ENCODE data around the gene ESRP2. TPM values are rescaled to one million over a fixed set of nuclear protein-coding genes. Genes with fewer than 3 reads are reported as not detected.
A peak's percentile ranks its signal among the peaks of the same experiment; 100 is the strongest.

ESRP2 gene
- total RNA-seq, 2 experiments from 2014 or later: 0.27 to 0.59 TPM

DNA sequence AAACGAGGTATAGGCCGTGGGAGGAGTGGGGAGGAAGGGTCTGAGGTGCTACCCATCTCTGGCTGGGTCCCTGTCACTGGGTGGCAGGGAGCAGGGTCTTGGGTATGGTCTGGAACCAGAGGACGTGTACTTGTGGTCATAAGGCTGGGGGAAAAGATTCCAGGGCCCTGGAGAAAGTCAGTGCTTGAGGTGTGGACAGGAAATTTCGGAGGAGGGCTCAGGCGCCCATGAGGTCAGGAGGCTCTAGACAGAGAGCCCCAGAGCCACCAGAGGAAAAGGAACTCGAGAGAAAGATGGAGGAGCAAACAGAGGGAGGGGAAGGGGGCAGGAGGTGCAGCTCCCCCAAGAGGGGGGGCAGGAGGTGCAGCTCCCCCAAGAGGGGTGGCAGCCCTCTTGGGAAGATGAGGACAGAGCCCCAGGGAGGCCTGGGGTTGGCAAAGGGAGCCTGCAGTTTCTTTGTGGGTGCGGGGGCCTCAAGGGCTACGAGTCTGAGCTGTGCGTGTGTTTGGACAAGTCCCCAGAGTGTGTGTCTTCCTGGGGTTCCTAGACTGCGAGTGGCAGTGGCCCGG lies 27.7 kb upstream of the ESRP2 start:
- DNase-seq: no peak
- Mint-ChIP-seq H3K4me3 (peak overlapping the region; percentile 96), H3K27me3 (no peaks in the 10 kb centered on the region), H3K27ac (peak overlapping the region; percentile 95), H3K9me3 (no peaks in the 10 kb centered on the region), H3K4me1 (ENCODE audit: low read depth) (peaks cover 37% of the 10 kb centered on the region), H3K36me3 (peaks cover 19% of the 10 kb centered on the region)
- ChIA-PET POLR2A (interaction anchor here (0.6 to 5.0 kb wide), 21 partner anchors 9 to 179 kb away, joined by 3 to 45 read pairs (median 4); partner anchors contain the start of genes NFATC3, PLA2G15, PRMT7 and SLC7A6OS), CTCF (interaction anchor here (0.8 to 9.2 kb wide), 31 partner anchors 9 to 282 kb away, joined by 3 to 571 read pairs (median 7); partner anchors contain the start of genes ESRP2, NFATC3, PLA2G15 and PRMT7)
- intact Hi-C loops (cut with micrococcal nuclease): loop anchor here (1.0 to 10.0 kb wide), 2 partner anchors 93 to 181 kb away; partner anchors contain the start of gene SMPD3

DNA sequence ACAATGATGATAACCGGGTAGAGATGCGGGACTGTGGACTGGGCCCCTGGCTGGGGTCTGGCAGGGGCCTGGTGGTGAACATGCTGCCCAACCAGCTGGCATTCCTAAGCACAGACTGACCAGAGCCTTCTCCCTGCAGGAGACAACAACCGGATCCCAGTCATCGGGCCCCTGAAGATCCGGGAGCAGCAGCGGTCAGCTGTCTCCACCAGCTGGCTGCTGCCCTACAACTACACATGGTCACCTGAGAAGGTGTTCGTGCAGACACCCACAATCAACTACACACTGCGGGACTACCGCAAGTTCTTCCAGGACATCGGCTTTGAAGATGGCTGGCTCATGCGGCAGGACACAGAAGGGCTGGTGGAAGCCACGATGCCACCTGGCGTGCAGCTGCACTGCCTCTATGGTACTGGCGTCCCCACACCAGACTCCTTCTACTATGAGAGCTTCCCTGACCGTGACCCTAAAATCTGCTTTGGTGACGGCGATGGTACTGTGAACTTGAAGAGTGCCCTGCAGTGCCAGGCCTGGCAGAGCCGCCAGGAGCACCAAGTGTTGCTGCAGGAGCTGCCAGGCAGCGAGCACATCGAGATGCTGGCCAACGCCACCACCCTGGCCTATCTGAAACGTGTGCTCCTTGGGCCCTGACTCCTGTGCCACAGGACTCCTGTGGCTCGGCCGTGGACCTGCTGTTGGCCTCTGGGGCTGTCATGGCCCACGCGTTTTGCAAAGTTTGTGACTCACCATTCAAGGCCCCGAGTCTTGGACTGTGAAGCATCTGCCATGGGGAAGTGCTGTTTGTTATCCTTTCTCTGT lies 23.3 kb upstream of the ESRP2 start:
- Mint-ChIP-seq H3K36me3 (peaks cover 2% of the 10 kb centered on the region), H3K4me3 (no peak overlapping the region), H3K27me3 (no peaks in the 10 kb centered on the region), H3K9me3 (no peaks in the 10 kb centered on the region), H3K4me1 (ENCODE audit: low read depth) (peaks cover 15% of the 10 kb centered on the region), H3K27ac (no peak overlapping the region)
- CTCF ChIA-PET: interaction anchor here (1.4 to 9.2 kb wide), 6 partner anchors 16 to 67 kb away, joined by 4 to 571 read pairs (median 64); partner anchors contain the start of genes PRMT7 and SLC7A6OS
- no peak for DNase-seq
- POLR2A ChIA-PET: interaction anchor here (1.2 kb wide), 1 partner anchor 68 kb away, joined by 4 read pairs; no protein-coding TSS in a partner anchor
- intact Hi-C loops (cut with micrococcal nuclease): no loop called here

DNA sequence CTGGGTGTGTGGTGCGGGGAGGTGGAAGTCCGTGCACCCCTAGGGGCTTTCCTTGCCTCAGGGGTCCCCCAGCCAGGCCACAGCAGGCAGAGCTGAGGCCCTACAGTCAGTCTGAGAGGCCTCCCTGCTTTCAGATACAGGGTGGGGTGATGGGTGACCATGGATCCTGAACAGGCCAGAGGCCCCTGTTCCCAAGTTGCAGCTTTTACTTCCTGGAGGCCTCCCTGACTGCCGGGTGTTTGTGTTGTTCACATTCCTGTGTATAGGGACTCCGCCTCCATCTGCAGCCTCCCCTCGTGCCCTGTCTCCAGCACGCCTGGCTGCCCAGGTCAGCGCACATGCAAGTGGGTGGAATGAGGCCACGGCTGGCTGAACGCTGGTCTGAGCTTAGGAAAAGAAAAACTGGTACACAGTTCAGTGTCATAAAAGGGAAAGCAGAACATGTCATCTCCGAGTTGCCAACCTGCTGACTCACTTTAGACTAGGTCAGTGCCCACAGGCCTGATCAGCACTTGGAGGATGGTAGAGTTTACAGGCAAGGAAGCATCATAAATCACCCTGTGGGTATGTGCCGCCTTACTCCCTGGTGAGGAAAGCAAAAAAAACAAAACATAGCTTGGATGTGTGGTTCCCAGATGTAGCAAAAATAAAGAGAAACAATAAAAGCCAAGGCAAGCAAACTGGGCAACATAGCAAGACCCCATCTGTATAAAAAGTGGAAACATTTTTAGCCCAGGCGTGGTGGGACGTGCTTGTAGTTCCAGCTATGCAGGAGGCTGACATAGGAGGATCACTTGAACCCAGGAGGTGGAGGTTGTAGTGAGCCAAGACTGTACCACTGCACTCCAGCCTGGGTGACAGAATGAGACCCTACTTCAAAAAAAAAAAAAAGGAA lies 22.2 kb upstream of the ESRP2 start:
- DNase-seq: no peak
- POLR2A ChIA-PET: interaction anchor here (1.0 kb wide), 1 partner anchor 68 kb away, joined by 3 read pairs; no protein-coding TSS in a partner anchor
- intact Hi-C loops (cut with micrococcal nuclease): no loop called here
- Mint-ChIP-seq H3K27ac (no peak overlapping the region), H3K9me3 (no peaks in the 10 kb centered on the region), H3K4me1 (ENCODE audit: low read depth) (peaks cover 8% of the 10 kb centered on the region), H3K4me3 (no peak overlapping the region), H3K36me3 (peaks cover 5% of the 10 kb centered on the region), H3K27me3 (no peaks in the 10 kb centered on the region)
- CTCF ChIA-PET: interaction anchor here (1.3 to 9.2 kb wide), 5 partner anchors 17 to 252 kb away, joined by 3 to 571 read pairs (median 4); partner anchors contain the start of genes PRMT7 and SLC7A6OS

- no peaks in the 10 kb centered on the region for H3K27me3 Mint-ChIP-seq
- peaks cover 5% of the 10 kb centered on the region for H3K4me1 Mint-ChIP-seq (ENCODE audit: low read depth)
- peaks cover 5% of the 10 kb centered on the region for H3K36me3 Mint-ChIP-seq
- ChIA-PET CTCF (interaction anchor here (1.3 to 9.2 kb wide), 4 partner anchors 17 to 253 kb away, joined by 3 to 571 read pairs (median 4); partner anchors contain the start of genes PRMT7 and SLC7A6OS), POLR2A (interaction anchor here (1.0 kb wide), 1 partner anchor 68 kb away, joined by 3 read pairs; no protein-coding TSS in a partner anchor)
- no peak overlapping the region for H3K4me3 Mint-ChIP-seq
- no peaks in the 10 kb centered on the region for H3K9me3 Mint-ChIP-seq
- H3K27ac Mint-ChIP-seq: no peak overlapping the region
- no peak for DNase-seq
- intact Hi-C loops (cut with micrococcal nuclease): no loop called here
These were observed 21.5 kb upstream of the ESRP2 start for GRCh38 chr16:68257251-68257905.

DNA sequence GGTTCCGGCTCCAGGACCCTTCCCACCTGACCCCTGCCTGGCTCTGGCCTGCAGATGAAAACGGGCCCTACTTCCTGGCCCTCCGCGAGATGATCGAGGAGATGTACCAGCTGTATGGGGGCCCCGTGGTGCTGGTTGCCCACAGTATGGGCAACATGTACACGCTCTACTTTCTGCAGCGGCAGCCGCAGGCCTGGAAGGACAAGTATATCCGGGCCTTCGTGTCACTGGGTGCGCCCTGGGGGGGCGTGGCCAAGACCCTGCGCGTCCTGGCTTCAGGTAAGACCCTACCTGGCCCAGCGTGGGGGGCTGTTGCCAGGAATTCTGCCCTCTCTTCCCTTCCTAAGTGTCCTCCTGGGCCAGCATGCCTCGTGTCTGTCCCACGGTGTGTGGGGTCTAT lies 19.8 kb upstream of the ESRP2 start:
- DNase-seq: no peak
- Mint-ChIP-seq H3K4me3 (no peak overlapping the region), H3K27ac (no peak overlapping the region), H3K36me3 (peaks cover 13% of the 10 kb centered on the region), H3K9me3 (no peaks in the 10 kb centered on the region), H3K27me3 (no peaks in the 10 kb centered on the region), H3K4me1 (ENCODE audit: low read depth) (no peaks in the 10 kb centered on the region)
- intact Hi-C loops (cut with micrococcal nuclease): no loop called here
- ChIA-PET CTCF (interaction anchor here (0.6 to 9.2 kb wide), 3 partner anchors 8 to 71 kb away, joined by 3 to 571 read pairs (median 12); partner anchors contain the start of gene SLC7A6), POLR2A (interaction anchor here (0.7 kb wide), 1 partner anchor 55 kb away, joined by 3 read pairs; the partner anchor contains the start of genes PRMT7 and SLC7A6OS)

DNA sequence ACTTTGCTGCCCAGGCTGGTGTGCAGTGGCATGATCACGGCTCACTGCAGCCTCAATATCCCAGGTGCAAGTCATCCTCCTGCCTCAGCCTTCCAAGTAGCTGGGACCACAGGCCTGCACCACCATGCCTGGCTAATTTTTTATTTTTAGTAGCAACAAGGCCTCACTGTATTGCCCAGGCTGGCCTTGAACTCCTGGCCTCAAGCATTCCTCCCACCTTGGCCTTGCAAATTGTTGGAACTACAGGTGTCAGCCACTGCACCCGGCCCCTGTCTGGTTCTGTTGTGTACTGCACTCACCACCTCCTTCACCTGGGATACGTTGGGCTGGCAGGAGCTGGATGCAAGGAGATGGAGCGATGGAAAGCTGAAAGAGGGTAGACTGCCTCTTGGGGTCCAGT lies 17.8 kb upstream of the ESRP2 start:
- ChIA-PET CTCF (interaction anchor here (2.5 kb wide), 1 partner anchor 10 kb away, joined by 12 read pairs; the partner anchor contains the start of gene SLC7A6), POLR2A (no interaction called here)
- DNase-seq: no peak
- H3K4me3 Mint-ChIP-seq: no peak overlapping the region
- H3K27me3 Mint-ChIP-seq: no peaks in the 10 kb centered on the region
- H3K4me1 Mint-ChIP-seq (ENCODE audit: low read depth): no peaks in the 10 kb centered on the region
- no peaks in the 10 kb centered on the region for H3K9me3 Mint-ChIP-seq
- intact Hi-C loops (cut with micrococcal nuclease): no loop called here
- H3K27ac Mint-ChIP-seq: no peak overlapping the region
- H3K36me3 Mint-ChIP-seq: peaks cover 16% of the 10 kb centered on the region

DNA sequence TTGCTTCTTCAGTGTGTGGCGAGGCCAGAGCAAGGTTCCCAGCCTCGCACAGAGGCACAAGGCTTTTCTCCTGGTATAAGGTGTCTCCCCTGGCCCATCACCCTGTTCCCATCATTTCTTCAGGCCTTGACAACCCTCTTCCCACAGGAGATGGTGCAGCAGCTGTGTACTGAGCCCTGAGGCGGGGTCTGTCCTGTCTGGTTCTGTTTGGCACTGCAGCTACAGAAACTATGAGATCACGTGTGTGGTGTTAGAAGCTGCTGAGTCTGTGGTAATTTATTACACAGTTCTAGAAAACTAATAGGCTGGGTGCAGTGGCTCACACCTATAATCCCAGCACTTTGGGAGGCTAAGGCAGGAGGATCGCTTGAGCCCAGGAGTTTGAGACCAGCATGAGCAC lies 16.5 kb upstream of the ESRP2 start:
- Mint-ChIP-seq H3K27ac (no peak overlapping the region), H3K27me3 (no peaks in the 10 kb centered on the region), H3K36me3 (peaks cover 16% of the 10 kb centered on the region), H3K4me1 (ENCODE audit: low read depth) (peaks cover 3% of the 10 kb centered on the region), H3K9me3 (no peaks in the 10 kb centered on the region), H3K4me3 (no peak overlapping the region)
- no peak for DNase-seq
- POLR2A ChIA-PET: no interaction called here
- intact Hi-C loops (cut with micrococcal nuclease): no loop called here
- CTCF ChIA-PET: interaction anchor here (2.1 to 3.8 kb wide), 3 partner anchors 9 to 76 kb away, joined by 5 to 27 read pairs (median 13); partner anchors contain the start of gene SLC7A6

GRCh38 chr16:68251832-68252231 lies 15.9 kb upstream of the ESRP2 start:
- ChIA-PET POLR2A (no interaction called here), CTCF (interaction anchor here (2.1 to 3.8 kb wide), 3 partner anchors 10 to 77 kb away, joined by 5 to 27 read pairs (median 13); partner anchors contain the start of gene SLC7A6)
- no peaks in the 10 kb centered on the region for H3K9me3 Mint-ChIP-seq
- intact Hi-C loops (cut with micrococcal nuclease): no loop called here
- no peak for DNase-seq
- H3K4me3 Mint-ChIP-seq: no peak overlapping the region
- peaks cover 16% of the 10 kb centered on the region for H3K36me3 Mint-ChIP-seq
- H3K27me3 Mint-ChIP-seq: no peaks in the 10 kb centered on the region
- no peak overlapping the region for H3K27ac Mint-ChIP-seq
- peaks cover 3% of the 10 kb centered on the region for H3K4me1 Mint-ChIP-seq (ENCODE audit: low read depth)

DNA sequence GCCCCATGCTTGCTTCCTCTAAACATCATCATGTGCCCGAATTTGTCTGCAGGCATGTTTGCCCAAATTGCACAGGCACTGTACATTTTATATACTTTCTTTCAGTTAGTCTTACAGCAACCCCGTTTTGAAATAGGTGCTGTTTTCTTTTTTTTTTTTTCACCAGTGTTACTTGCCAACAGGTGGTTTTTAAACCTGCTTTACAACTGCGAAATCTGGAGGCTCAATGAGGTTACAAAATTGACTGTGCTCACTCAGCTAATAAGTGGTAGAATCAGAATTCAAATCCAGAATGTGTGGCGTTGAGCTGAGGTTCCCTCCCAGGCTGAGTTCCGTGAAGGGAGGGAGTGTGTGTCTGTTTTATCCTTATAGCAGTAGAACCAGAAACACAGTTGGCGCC lies 15.0 kb upstream of the ESRP2 start:
- CTCF ChIA-PET: interaction anchor here (2.1 to 3.8 kb wide), 3 partner anchors 11 to 78 kb away, joined by 5 to 27 read pairs (median 13); partner anchors contain the start of gene SLC7A6
- Mint-ChIP-seq H3K27ac (no peak overlapping the region), H3K27me3 (no peaks in the 10 kb centered on the region), H3K9me3 (no peaks in the 10 kb centered on the region), H3K4me1 (ENCODE audit: low read depth) (peaks cover 12% of the 10 kb centered on the region), H3K36me3 (peaks cover 16% of the 10 kb centered on the region), H3K4me3 (no peak overlapping the region)
- POLR2A ChIA-PET: no interaction called here
- intact Hi-C loops (cut with micrococcal nuclease): no loop called here
- no peak for DNase-seq

DNA sequence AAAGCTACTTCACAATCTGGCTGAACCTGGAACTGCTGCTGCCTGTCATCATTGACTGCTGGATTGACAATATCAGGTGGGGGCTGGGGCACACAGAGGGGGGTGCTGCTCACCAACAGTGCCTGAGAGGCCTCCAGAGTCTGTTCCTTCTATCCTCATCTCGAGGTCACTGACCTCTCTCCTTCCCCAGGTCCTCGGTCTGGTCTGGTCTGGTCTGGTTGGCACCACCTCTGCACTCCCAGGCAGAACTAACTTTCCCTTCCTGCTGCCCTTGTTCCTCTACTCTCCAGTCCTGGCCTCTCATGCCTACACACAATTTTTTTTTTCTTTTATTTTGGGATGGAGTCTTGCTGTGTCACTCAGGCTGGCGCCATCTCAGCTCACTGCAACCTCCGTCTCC lies 13.4 kb upstream of the ESRP2 start:
- ChIA-PET CTCF (interaction anchor here (1.6 to 3.8 kb wide), 3 partner anchors 12 to 79 kb away, joined by 6 to 27 read pairs (median 6); partner anchors contain the start of gene SLC7A6), POLR2A (no interaction called here)
- Mint-ChIP-seq H3K9me3 (no peaks in the 10 kb centered on the region), H3K27me3 (no peaks in the 10 kb centered on the region), H3K4me1 (ENCODE audit: low read depth) (peaks cover 21% of the 10 kb centered on the region), H3K4me3 (no peak overlapping the region), H3K27ac (no peak overlapping the region), H3K36me3 (peaks cover 16% of the 10 kb centered on the region)
- intact Hi-C loops (cut with micrococcal nuclease): no loop called here
- DNase-seq: no peak

Data from activated CD4-positive, alpha-beta memory T cell treated with anti-CD3 and anti-CD28 coated beads for 36 hours (primary cell).